ENCODE data around the gene HOXA10.

Gene HOXA10

DNA sequence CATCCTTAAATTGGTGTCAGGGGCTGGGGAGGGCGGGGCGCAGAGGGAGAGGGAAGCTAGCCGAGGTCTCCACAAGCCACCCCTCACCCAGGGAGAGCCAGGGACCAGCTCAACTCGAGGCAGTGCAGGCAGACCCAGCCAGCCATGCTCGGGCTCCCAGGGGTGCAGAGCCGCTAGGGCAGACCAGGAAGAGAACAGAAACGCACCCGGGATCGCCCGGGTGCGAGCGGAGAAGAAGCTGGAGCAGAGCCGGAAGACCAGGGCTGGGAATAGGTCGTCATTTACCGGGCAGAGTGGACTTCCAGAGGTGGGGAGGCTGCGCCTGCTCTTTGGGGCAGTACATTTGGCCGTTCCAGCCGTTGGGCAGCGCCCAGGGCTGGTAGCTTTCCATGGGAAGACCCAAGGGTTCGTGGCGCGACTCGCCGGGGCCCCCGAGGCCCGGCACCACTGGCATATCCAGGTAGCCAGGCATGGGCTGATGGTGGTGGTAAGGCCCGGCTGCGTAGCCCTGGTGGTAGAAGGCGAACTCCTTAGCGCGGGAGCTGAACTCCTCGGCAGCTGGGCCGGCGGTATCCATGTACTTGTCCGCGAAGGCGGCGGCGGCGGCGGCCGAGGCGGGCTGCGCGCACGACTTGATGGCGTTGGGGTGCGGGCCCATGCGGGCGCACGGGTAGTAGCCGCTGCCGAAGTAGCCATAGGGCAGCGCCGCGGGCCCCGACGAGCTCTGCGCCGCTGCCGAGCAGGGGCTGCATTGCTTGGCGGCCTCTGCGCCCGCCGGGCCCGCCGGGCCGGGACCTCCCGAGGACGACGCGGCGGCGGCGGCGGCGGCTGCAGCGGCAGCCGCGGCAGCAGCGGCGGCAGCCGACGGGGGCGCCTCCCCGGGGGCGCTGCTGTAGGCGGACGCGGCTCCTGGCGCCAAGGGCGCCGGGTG, 25.0 kb upstream of the HOXA10 start:
- TF ChIP-seq POLR2A (IDR thresholded peaks at IDR 0.05; ENCODE audit: extremely low read depth, insufficient read length) (no peak), MAX (IDR thresholded peaks at IDR 0.05; ENCODE audit: low read depth, low read length) (no peak), MYC (IDR thresholded peaks at IDR 0.05; ENCODE audit: low read depth, low read length) (no peak)
- TF ChIP-seq, protein P1, sequence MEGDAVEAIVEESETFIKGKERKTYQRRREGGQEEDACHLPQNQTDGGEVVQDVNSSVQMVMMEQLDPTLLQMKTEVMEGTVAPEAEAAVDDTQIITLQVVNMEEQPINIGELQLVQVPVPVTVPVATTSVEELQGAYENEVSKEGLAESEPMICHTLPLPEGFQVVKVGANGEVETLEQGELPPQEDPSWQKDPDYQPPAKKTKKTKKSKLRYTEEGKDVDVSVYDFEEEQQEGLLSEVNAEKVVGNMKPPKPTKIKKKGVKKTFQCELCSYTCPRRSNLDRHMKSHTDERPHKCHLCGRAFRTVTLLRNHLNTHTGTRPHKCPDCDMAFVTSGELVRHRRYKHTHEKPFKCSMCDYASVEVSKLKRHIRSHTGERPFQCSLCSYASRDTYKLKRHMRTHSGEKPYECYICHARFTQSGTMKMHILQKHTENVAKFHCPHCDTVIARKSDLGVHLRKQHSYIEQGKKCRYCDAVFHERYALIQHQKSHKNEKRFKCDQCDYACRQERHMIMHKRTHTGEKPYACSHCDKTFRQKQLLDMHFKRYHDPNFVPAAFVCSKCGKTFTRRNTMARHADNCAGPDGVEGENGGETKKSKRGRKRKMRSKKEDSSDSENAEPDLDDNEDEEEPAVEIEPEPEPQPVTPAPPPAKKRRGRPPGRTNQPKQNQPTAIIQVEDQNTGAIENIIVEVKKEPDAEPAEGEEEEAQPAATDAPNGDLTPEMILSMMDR (IDR thresholded peaks at IDR 0.05; ENCODE audit: low read depth, low read length), result no peak
- peak; percentile 80 for DNase-seq (ENCODE audit: low read depth)
- peak overlapping the region; percentile 82 for H3K4me3 ChIP-seq (ENCODE audit: low read depth, low read length)

- TF ChIP-seq, protein P1 (IDR thresholded peaks at IDR 0.05; ENCODE audit: low read depth, low read length), result no peak
- TF ChIP-seq MYC (IDR thresholded peaks at IDR 0.05; ENCODE audit: low read depth, low read length), result peak; percentile 31; the same call in 1 of the 2 replicates
- H3K4me3 ChIP-seq (ENCODE audit: low read depth, low read length), result peak overlapping the region; percentile 82
- DNase-seq (ENCODE audit: low read depth), result peak; percentile 81
These were observed 24.2 kb upstream of the HOXA10 start for GRCh38 chr7:27198138-27198841.

DNA sequence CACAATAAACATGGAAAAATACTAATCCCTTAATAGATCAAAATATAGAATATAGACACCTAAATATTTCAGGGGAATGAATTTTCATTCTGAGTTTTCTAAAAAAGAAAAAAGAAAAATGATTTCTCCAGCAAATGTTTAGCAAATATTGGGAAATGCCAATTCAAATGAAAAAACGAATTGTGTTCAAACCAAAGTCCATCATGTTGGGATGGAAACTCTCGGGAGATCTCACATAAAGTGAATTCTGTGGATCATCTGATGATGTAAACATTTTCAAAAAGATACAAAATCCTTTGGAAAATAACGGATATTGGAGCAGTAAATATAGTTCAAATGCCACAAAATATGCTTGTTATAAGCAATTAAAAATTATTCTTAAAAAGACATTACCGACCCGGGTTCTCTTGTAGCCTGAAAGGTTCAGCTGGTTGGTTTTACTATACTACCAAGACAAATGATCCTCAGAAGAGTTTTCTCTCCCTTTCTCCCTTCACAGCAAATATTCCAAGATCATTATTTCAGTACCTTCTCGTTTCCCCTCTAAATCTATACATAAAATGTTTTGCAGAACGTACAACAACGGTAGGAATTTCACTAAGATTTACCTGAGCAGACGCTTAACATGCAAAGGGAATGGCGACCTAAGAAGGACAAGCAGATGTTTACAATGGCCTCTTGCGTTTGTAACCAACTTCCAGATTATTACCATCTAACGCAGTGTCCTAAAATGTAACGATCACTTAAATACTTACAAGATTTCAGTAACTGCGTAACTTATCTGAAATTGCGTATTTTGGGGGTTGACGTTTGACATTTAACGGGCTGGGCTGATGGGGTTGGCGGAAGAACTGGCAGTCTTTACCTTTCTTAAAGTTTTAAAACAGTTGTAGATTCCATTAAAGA, 23.3 kb upstream of the HOXA10 start:
- peak overlapping the region; percentile 82 for H3K4me3 ChIP-seq (ENCODE audit: low read depth, low read length)
- TF ChIP-seq MYC (IDR thresholded peaks at IDR 0.05; ENCODE audit: low read depth, low read length), result no peak
- TF ChIP-seq POLR2A (IDR thresholded peaks at IDR 0.05; ENCODE audit: extremely low read depth, insufficient read length), result no peak
- TF ChIP-seq MAX (IDR thresholded peaks at IDR 0.05; ENCODE audit: low read depth, low read length), result no peak
- TF ChIP-seq, protein P1 (IDR thresholded peaks at IDR 0.05; ENCODE audit: low read depth, low read length), result no peak
- peak; percentile 31 for DNase-seq (ENCODE audit: low read depth)

DNA sequence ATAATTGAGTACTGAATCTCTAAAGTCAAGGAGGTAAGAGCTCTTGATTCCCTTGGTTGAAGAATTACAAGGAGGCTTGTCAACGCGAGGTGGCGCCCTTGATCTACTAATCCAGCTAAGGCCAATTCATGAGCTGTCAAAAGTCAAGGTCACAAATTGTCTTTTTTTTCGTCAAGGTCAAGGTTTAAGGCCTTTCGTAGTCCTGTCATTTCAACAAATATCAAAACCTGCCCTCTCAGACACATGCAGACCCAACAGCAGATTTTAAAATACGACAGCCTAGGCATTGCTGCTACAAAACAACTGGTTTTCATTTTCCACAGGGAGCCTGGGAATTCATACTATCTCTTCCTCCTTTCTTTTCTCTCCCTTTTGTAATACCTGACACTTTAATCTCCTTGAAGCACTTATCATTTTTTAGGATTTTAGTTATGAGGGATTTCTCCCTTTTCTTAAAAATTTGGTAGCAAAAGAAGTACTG, 22.2 kb upstream of the HOXA10 start:
- peak; percentile 94 for DNase-seq (ENCODE audit: low read depth)
- TF ChIP-seq MYC (IDR thresholded peaks at IDR 0.05; ENCODE audit: low read depth, low read length), result no peak
- TF ChIP-seq, protein P1 (IDR thresholded peaks at IDR 0.05; ENCODE audit: low read depth, low read length), result peak; percentile 83
- peak overlapping the region; percentile 82 for H3K4me3 ChIP-seq (ENCODE audit: low read depth, low read length)

DNA sequence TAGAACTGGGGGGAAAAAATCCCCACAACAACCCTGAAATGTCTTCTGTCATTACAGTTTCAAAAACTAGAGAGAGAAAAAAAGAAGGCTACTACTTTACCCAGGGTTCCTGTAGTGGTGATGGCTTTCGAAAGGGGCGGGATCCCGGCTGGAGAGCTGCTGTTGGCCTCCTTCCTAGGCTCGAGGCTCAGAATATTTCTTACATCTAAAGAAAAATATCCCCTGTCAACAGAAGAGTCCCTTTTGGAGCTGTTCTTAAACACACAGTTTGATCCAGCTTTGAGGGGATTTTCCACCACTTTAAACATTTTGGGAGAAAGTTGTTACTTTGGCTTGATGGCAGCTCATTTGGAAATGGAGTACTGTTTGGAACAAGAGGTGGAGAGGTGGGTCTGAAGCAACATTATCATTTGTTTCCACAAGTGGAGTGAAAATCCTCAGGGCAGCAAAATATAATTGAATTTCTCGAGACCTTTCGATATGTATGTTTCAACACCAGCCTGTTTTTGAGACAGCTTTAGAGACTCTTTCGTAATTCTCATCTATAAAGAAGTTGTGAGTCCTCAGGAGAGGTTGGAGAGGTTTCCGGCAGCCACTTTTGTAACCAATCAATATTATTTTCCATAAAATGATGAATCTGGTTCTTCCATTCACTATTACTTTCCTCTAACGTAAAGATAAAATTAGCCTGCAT, 20.7 kb upstream of the HOXA10 start:
- peak; percentile 65 for DNase-seq (ENCODE audit: low read depth)
- TF ChIP-seq MAX (IDR thresholded peaks at IDR 0.05; ENCODE audit: low read depth, low read length), result no peak
- TF ChIP-seq MYC (IDR thresholded peaks at IDR 0.05; ENCODE audit: low read depth, low read length), result peak; percentile 23; the same call in 1 of the 2 replicates
- H3K4me3 ChIP-seq (ENCODE audit: low read depth, low read length), result peak overlapping the region; percentile 39
